GM12892 (cell line): Measurements from ENCODE around the gene TMPRSS9. TPM values are rescaled to one million over a fixed set of nuclear protein-coding genes. Genes with fewer than 3 reads are reported as not detected.
A peak's percentile ranks its signal among the peaks of the same experiment; 100 is the strongest.

Source experiments
- DNase-seq: peaks from one replicate; pipeline ENCODE4 v3.0.0; 2011; ENCODE audit not compliant: insufficient read length
- FAIRE-seq: peaks from 2 replicates; lab custom pipeline; 2011; peaks lifted over from hg19 to GRCh38; lab: Jason Lieb, UNC
- POLR2A ChIP-seq: IDR thresholded peaks from 2 replicates; pipeline ENCODE4 v1.6.1; 2011; ENCODE audit warnings: low read depth, low read length, control low read depth
- POLR2AphosphoS5 ChIP-seq: IDR thresholded peaks from 2 replicates; pipeline ENCODE4 v1.6.1; 2011; ENCODE audit warnings: low read depth, low read length, control low read depth
- TAF1 ChIP-seq: IDR thresholded peaks from 2 replicates; pipeline ENCODE4 v1.6.1; 2011; ENCODE audit warnings: low read depth, mild to moderate bottlenecking, control low read depth, low read length, borderline replicate concordance
- polyA plus RNA-seq: library from polyadenylated mRNA; unstranded; fragments of >200 nt; gene quantifications from one replicate; pipeline ENCODE4 v1.2.1, GENCODE V29; 2012; ENCODE audit warnings: missing spikeins, inconsistent platforms; ENCODE audit not compliant: missing spikeins

Gene TMPRSS9
- 2.2 TPM for polyA plus RNA-seq

- FAIRE-seq (no peak), DNase-seq (no peak)
- TF ChIP-seq POLR2A = no peak
- TF ChIP-seq POLR2AphosphoS5 = no peak
- TF ChIP-seq TAF1 = no peak
Measured at GRCh38 chr19:2359992-2360685, at the start of gene TMPRSS9. Gene TMPRSS9, plus strand, starts transcription at chr19:2360265. Its CDS starts 29,521 bp downstream, at chr19:2389786.

GRCh38 chr19:2311093-2311492 lies 49.0 kb upstream of the TMPRSS9 start:
- TF ChIP-seq TAF1 (no peak), POLR2AphosphoS5 (no peak), POLR2A (no peak)
- DNase-seq (no peak), FAIRE-seq (no peak)

- FAIRE-seq (no peak), DNase-seq (no peak)
- TF ChIP-seq POLR2A (no peak), TAF1 (no peak), POLR2AphosphoS5 (no peak)
Measured at GRCh38 chr19:2312820-2313501, 47.1 kb upstream of the TMPRSS9 start.

GRCh38 chr19:2315121-2315817 lies 44.8 kb upstream of the TMPRSS9 start:
- FAIRE-seq = no peak
- DNase-seq = no peak
- no peak for TF ChIP-seq POLR2AphosphoS5
- TF ChIP-seq POLR2A = no peak
- TF ChIP-seq TAF1 = no peak

- DNase-seq = no peak
- peak; percentile 54 for FAIRE-seq
- no peak for TF ChIP-seq POLR2AphosphoS5
- TF ChIP-seq TAF1 = no peak
- TF ChIP-seq POLR2A = no peak
Measured at GRCh38 chr19:2315818-2316353, 44.2 kb upstream of the TMPRSS9 start.

GRCh38 chr19:2317300-2317699 lies 42.8 kb upstream of the TMPRSS9 start:
- FAIRE-seq (no peak), DNase-seq (no peak)
- TF ChIP-seq TAF1 (no peak), POLR2AphosphoS5 (no peak), POLR2A (no peak)

- FAIRE-seq = no peak
Measured at GRCh38 chr19:2317756-2318155, 42.3 kb upstream of the TMPRSS9 start.

GRCh38 chr19:2318923-2319322 lies 41.1 kb upstream of the TMPRSS9 start:
- no peak for FAIRE-seq
- no peak for DNase-seq
- no peak for TF ChIP-seq POLR2AphosphoS5

More at GRCh38 chr19:2317756-2318155, 42.3 kb upstream of the TMPRSS9 start:
- TF ChIP-seq TAF1 (no peak), POLR2AphosphoS5 (no peak), POLR2A (no peak)
- no peak for DNase-seq

- no peak for DNase-seq
- FAIRE-seq = no peak
- TF ChIP-seq TAF1 (no peak), POLR2A (no peak), POLR2AphosphoS5 (no peak)
Measured at GRCh38 chr19:2319551-2319950, 40.5 kb upstream of the TMPRSS9 start.

- FAIRE-seq (no peak), DNase-seq (no peak)
- TF ChIP-seq POLR2A (no peak), TAF1 (no peak), POLR2AphosphoS5 (no peak)
Measured at GRCh38 chr19:2320049-2320448, 40.0 kb upstream of the TMPRSS9 start.

- DNase-seq = no peak
- FAIRE-seq = no peak
- TF ChIP-seq POLR2AphosphoS5 = peak; percentile 60
- TF ChIP-seq POLR2A = peak; percentile 34; the same call in 1 of the 2 replicates
- TF ChIP-seq TAF1 = no peak
Measured at GRCh38 chr19:2320939-2321338, 39.1 kb upstream of the TMPRSS9 start.
